Measurements from ENCODE around the gene SLFN12. TPM values are rescaled to one million over a fixed set of nuclear protein-coding genes. Genes with fewer than 3 reads are reported as not detected.
"Not testable (repeated sequence)": the region's sequence is repeated elsewhere in the genome, so short reads cannot be mapped to it uniquely, and the experiment has no call there.

SLFN12 gene
- total RNA-seq, 1 experiment from 2014 or later: not detected

DNA sequence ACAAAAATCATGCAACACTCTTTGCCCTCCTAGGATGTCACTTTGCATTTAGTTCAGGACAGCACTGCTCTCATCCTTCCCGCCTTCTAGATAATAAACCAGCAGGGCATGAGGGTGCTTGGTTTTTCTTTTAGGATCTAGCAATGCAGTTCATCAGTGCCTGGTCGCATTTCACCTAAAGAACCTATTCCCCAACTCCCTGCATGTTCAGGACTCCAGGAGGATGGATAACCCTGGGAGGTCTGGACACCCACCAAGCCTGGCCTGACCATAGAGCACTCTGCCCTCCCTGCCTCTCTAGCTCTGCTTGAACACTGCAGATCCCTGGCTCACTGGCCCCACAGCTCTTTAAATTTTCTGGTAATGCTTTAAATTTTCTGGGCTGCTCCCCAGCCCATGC, 2.6 kb downstream of the SLFN12 start:
- Histone ChIP-seq H3K9me2 (replicated peaks; ENCODE audit: low read length) (no peaks in the 10 kb centered on the region), H3K9ac (ENCODE audit: low read length) (no peak overlapping the region), H3K27me3 (ENCODE audit: low read length) (no peaks in the 10 kb centered on the region), H3K4me2 (ENCODE audit: low read length) (no peak overlapping the region), H3K79me2 (ENCODE audit: low read length) (no peaks in the 10 kb centered on the region), H3K9me3 (ENCODE audit: low read length) (no peaks in the 10 kb centered on the region), H4K20me1 (ENCODE audit: low read length) (no peaks in the 10 kb centered on the region), H2AFZ (ENCODE audit: low read length) (no peak overlapping the region), H3K27ac (ENCODE audit: low read length) (no peak overlapping the region), H3K4me1 (ENCODE audit: insufficient read depth, low read length) (peaks cover 11% of the 10 kb centered on the region), H3K4me3 (ENCODE audit: low read length) (no peak overlapping the region), H3K36me3 (ENCODE audit: low read depth, low read length) (no peaks in the 10 kb centered on the region), H3F3A (ENCODE audit: low read length, unreplicated experiment) (no peaks in the 10 kb centered on the region)
- DNase-seq (no peak), ATAC-seq (no peak)
- CTCF ChIA-PET: no interaction called here
- intact Hi-C loops (cut with micrococcal nuclease): no loop called here
- POLR2A ChIA-PET (ENCODE audit: unreplicated experiment): no interaction called here
- no peak for TF ChIP-seq EZH2phosphoT487 (IDR thresholded peaks at IDR 0.05; ENCODE audit: borderline replicate concordance, low read length)
- TF ChIP-seq, protein P1, sequence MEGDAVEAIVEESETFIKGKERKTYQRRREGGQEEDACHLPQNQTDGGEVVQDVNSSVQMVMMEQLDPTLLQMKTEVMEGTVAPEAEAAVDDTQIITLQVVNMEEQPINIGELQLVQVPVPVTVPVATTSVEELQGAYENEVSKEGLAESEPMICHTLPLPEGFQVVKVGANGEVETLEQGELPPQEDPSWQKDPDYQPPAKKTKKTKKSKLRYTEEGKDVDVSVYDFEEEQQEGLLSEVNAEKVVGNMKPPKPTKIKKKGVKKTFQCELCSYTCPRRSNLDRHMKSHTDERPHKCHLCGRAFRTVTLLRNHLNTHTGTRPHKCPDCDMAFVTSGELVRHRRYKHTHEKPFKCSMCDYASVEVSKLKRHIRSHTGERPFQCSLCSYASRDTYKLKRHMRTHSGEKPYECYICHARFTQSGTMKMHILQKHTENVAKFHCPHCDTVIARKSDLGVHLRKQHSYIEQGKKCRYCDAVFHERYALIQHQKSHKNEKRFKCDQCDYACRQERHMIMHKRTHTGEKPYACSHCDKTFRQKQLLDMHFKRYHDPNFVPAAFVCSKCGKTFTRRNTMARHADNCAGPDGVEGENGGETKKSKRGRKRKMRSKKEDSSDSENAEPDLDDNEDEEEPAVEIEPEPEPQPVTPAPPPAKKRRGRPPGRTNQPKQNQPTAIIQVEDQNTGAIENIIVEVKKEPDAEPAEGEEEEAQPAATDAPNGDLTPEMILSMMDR (conservative IDR thresholded peaks at IDR 0.05; ENCODE audit: low read depth, low read length): no peak
- no peak for TF ChIP-seq EZH2 (IDR thresholded peaks at IDR 0.05; ENCODE audit: low read length, unreplicated experiment)
- BruUV-seq (replicated peaks): no TSS peak

DNA sequence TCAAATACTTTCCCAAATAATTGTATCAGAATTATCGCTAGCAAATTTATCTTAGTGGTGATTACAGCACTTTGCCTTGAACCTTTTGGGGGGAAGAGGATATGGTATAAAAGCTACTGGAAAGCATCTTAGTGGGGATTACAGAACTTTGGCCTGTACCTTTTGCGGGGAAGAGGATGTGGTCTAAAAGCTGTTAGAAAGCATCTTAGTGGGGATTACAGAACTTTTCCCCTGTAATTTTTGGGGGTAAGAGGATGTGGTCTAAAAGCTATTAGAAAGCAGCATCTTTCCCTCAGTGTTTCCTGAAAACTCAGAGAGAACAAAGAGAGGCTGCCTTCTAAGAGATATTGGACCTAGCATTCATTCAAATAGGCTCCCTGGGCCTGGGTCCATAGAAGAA, 4.1 kb downstream of the SLFN12 start:
- Histone ChIP-seq H4K20me1 (ENCODE audit: low read length) (no peaks in the 10 kb centered on the region), H3F3A (ENCODE audit: low read length, unreplicated experiment) (no peaks in the 10 kb centered on the region), H3K79me2 (ENCODE audit: low read length) (no peaks in the 10 kb centered on the region), H3K9ac (ENCODE audit: low read length) (no peak overlapping the region), H3K27me3 (ENCODE audit: low read length) (no peaks in the 10 kb centered on the region), H3K9me3 (ENCODE audit: low read length) (no peaks in the 10 kb centered on the region), H3K27ac (ENCODE audit: low read length) (no peak overlapping the region), H3K9me2 (replicated peaks; ENCODE audit: low read length) (no peaks in the 10 kb centered on the region), H3K4me1 (ENCODE audit: insufficient read depth, low read length) (peaks cover 4% of the 10 kb centered on the region), H3K4me3 (ENCODE audit: low read length) (no peak overlapping the region), H2AFZ (ENCODE audit: low read length) (no peak overlapping the region), H3K36me3 (ENCODE audit: low read depth, low read length) (no peaks in the 10 kb centered on the region), H3K4me2 (ENCODE audit: low read length) (no peak overlapping the region)
- ChIA-PET POLR2A (ENCODE audit: unreplicated experiment) (interaction anchor here (0.6 kb wide), 1 partner anchor 19 kb away, joined by 3 read pairs; no protein-coding TSS in a partner anchor), CTCF (no interaction called here)
- TF ChIP-seq EZH2phosphoT487 (IDR thresholded peaks at IDR 0.05; ENCODE audit: borderline replicate concordance, low read length) (no peak), EZH2 (IDR thresholded peaks at IDR 0.05; ENCODE audit: low read length, unreplicated experiment) (no peak)
- TF ChIP-seq, protein P1 (conservative IDR thresholded peaks at IDR 0.05; ENCODE audit: low read depth, low read length): no peak
- ATAC-seq (no peak), DNase-seq (no peak)
- intact Hi-C loops (cut with micrococcal nuclease): no loop called here
- BruUV-seq (replicated peaks): no TSS peak

DNA sequence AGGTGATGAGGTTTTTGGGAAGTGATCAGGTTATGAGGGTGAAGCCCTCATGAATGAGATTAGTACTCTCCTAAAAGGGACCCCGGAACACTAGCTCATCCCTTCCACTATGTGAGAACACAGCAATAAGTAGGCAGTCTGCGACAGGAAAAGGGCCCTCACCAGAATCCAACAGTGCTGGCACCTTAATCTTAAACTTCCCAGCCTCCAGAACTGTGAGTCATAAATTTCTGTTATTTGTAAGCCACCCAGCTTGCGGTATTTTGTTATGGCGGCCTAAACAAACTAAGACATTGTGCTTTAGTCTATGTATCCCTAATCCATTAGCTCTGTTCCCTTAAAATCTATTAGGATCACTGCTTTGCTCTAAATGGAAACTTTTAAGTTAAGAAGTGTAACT, 8.5 kb downstream of the SLFN12 start:
- H3K79me2 ChIP-seq (ENCODE audit: low read length): no peaks in the 10 kb centered on the region
- DNase-seq (no peak), ATAC-seq (no peak)
- POLR2A ChIA-PET (ENCODE audit: unreplicated experiment): no interaction called here
- H3K9me2 ChIP-seq (replicated peaks; ENCODE audit: low read length): no peaks in the 10 kb centered on the region
- no peak overlapping the region for H3K4me2 ChIP-seq (ENCODE audit: low read length)
- no peak overlapping the region for H3K4me3 ChIP-seq (ENCODE audit: low read length)
- H3K27me3 ChIP-seq (ENCODE audit: low read length): no peaks in the 10 kb centered on the region
- no peaks in the 10 kb centered on the region for H3F3A ChIP-seq (ENCODE audit: low read length, unreplicated experiment)
- H2AFZ ChIP-seq (ENCODE audit: low read length): no peak overlapping the region
- no peaks in the 10 kb centered on the region for H3K9me3 ChIP-seq (ENCODE audit: low read length)
- intact Hi-C loops (cut with micrococcal nuclease): no loop called here
- CTCF ChIA-PET: no interaction called here
- no peak overlapping the region for H3K27ac ChIP-seq (ENCODE audit: low read length)
- no peak for TF ChIP-seq EZH2phosphoT487 (IDR thresholded peaks at IDR 0.05; ENCODE audit: borderline replicate concordance, low read length)
- TF ChIP-seq, protein P1 (conservative IDR thresholded peaks at IDR 0.05; ENCODE audit: low read depth, low read length): no peak
- TF ChIP-seq EZH2 (IDR thresholded peaks at IDR 0.05; ENCODE audit: low read length, unreplicated experiment): no peak
- no peak overlapping the region for H3K9ac ChIP-seq (ENCODE audit: low read length)
- H3K36me3 ChIP-seq (ENCODE audit: low read depth, low read length): no peaks in the 10 kb centered on the region
- H3K4me1 ChIP-seq (ENCODE audit: insufficient read depth, low read length): no peaks in the 10 kb centered on the region
- H4K20me1 ChIP-seq (ENCODE audit: low read length): no peaks in the 10 kb centered on the region
- no TSS peak for BruUV-seq (replicated peaks)

DNA sequence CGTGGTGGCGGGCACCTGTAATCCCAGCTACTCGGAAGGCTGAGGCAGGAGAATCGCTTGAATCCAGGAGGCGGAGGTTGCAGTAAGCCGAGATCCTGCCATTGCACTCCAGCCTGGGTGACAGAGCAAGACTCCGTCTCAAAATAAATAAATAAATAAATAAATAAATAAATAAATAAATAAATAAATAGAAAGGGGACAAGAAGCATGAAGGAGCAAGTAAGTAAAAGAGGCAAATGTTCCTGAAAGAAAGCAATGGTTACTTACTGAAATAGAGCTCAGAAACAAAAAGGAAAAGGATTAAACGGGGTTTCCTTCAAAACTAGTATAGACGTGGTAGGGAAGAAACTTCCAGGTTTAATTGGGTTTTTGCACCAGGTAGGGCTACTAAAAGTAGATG, 11.2 kb downstream of the SLFN12 start:
- H3K9ac ChIP-seq (ENCODE audit: low read length); H3K36me3 ChIP-seq (ENCODE audit: low read depth, low read length); H3K27ac ChIP-seq (ENCODE audit: low read length); H3K79me2 ChIP-seq (ENCODE audit: low read length); H3K4me1 ChIP-seq (ENCODE audit: insufficient read depth, low read length); ATAC-seq; H2AFZ ChIP-seq (ENCODE audit: low read length); H3K9me2 ChIP-seq (replicated peaks; ENCODE audit: low read length); H3K27me3 ChIP-seq (ENCODE audit: low read length); CTCF ChIA-PET; H3K9me3 ChIP-seq (ENCODE audit: low read length); DNase-seq; H4K20me1 ChIP-seq (ENCODE audit: low read length); H3K4me3 ChIP-seq (ENCODE audit: low read length); H3K4me2 ChIP-seq (ENCODE audit: low read length); POLR2A ChIA-PET (ENCODE audit: unreplicated experiment); H3F3A ChIP-seq (ENCODE audit: low read length, unreplicated experiment); BruUV-seq (replicated peaks); intact Hi-C loops (cut with micrococcal nuclease): not testable (repeated sequence)
